NCI-H526 (cell line): ENCODE results near the gene ARID3A.

ENCODE experiments used
- DNase-seq, 2 experiments: peaks; one replicate each; lab custom pipeline; 2025; lab: John Stamatoyannopoulos, UW

ARID3A gene

GRCh38 chr19:891421-892200 is 34.2 kb upstream of the ARID3A start:
- DNase-seq, result peak in 1 of 2 experiments; percentile 19

GRCh38 chr19:892243-892893 is 33.5 kb upstream of the ARID3A start:
- no peak for DNase-seq

GRCh38 chr19:892894-893689 is 32.7 kb upstream of the ARID3A start, which contains the start of the genes MED16 and RNU6-9:
MED16 (minus strand) TSS chr19:893187; CDS start chr19:891131, 2,056 bp downstream.
RNU6-9 (plus strand) TSS chr19:893484.
- peak; percentile 77 to 91 for DNase-seq

GRCh38 chr19:896434-896833 is 29.4 kb upstream of the ARID3A start:
- no peak for DNase-seq

- no peak for DNase-seq
Observed at GRCh38 chr19:896999-897398, 28.8 kb upstream of the ARID3A start.

GRCh38 chr19:897442-898039 is 28.3 kb upstream of the ARID3A start:
- DNase-seq, result no peak

- DNase-seq, result peak in 1 of 2 experiments; percentile 44
Observed at GRCh38 chr19:898663-899062, 27.2 kb upstream of the ARID3A start.

- DNase-seq, result no peak
Observed at GRCh38 chr19:899336-900042, 26.3 kb upstream of the ARID3A start.

GRCh38 chr19:900043-900301 is 25.9 kb upstream of the ARID3A start:
- DNase-seq, result no peak

GRCh38 chr19:900302-901111 is 25.3 kb upstream of the ARID3A start:
- DNase-seq, result peak in 1 of 2 experiments; percentile 40

GRCh38 chr19:901216-902092 is 24.4 kb upstream of the ARID3A start:
- DNase-seq, result no peak

- no peak for DNase-seq
Observed at GRCh38 chr19:902093-902370, 23.8 kb upstream of the ARID3A start.

- no peak for DNase-seq
Observed at GRCh38 chr19:902446-903226, 23.2 kb upstream of the ARID3A start.

GRCh38 chr19:903266-903797 is 22.5 kb upstream of the ARID3A start:
- no peak for DNase-seq

- no peak for DNase-seq
Observed at GRCh38 chr19:904545-904944, 21.3 kb upstream of the ARID3A start.

- no peak for DNase-seq
Observed at GRCh38 chr19:906480-906879, 19.4 kb upstream of the ARID3A start.

- no peak for DNase-seq
Observed at GRCh38 chr19:907183-907853, 18.5 kb upstream of the ARID3A start.

GRCh38 chr19:911197-912033 is 14.4 kb upstream of the ARID3A start:
- DNase-seq, result no peak
